HepG2 (cell line): ENCODE data around the gene SYNPR. TPM values are rescaled to one million over a fixed set of nuclear protein-coding genes. Genes with fewer than 3 reads are reported as not detected.

Source experiments
- ATAC-seq: fragments of 200-7000 bp; cut with Tn5 transposase; 3 replicates; pipeline ENCODE4 v1.9.1; 2020; ENCODE audit warnings: mild to moderate bottlenecking, moderate library complexity
- BruUV-seq: library from RNA; stranded (reverse); fragments of 400-500 nt; replicated peaks from 2 replicates; lab custom pipeline; 2021; lab: Mats Ljungman, UMichigan
- CTCF ChIA-PET: fragments of 300-600 bp; formaldehyde crosslinking; extraction: SDS; loops from one replicate; lab custom pipeline; 2021; ENCODE audit warnings: low total read pairs, inconsistent platforms, low intra/inter-chr PET ratio; lab: Yijun Ruan, JAX
- POLR2A ChIA-PET: fragments of 350-600 bp; sonication (Branson Sonifier 250); formaldehyde crosslinking; loops from one replicate; lab custom pipeline; 2020; ENCODE audit warnings: antibody characterized with exemption, inconsistent platforms; lab: Yijun Ruan, JAX
- DNase-seq: peaks from one replicate; pipeline ENCODE4 v3.0.0-alpha.2; 2015; ENCODE audit warnings: low spot score
- FAIRE-seq: peaks from 3 replicates; lab custom pipeline; 2011; peaks lifted over from hg19 to GRCh38; lab: Jason Lieb, UNC
- H2AFZ ChIP-seq: one replicate; pipeline ENCODE4 v1.6.1; 2011; ENCODE audit warnings: low read length, inconsistent platforms
- H3K27ac ChIP-seq: fragments of 300-600 bp; 3 replicates; pipeline ENCODE4 v1.8.0; 2011; ENCODE audit warnings: mixed run types, mild to moderate bottlenecking, mixed read lengths, low read length, inconsistent platforms; ENCODE audit not compliant: insufficient read depth; ENCODE audit errors: extremely low read length
- H3K27me3 ChIP-seq, 2 experiments: fragments of 200-600 bp in 1 of 2; 2 replicates in 1 of 2; 3 replicates in 1 of 2; pipeline versions ENCODE4 v1.6.0 to v1.8.0; 2011; ENCODE audit warnings: low read length in 2 of 2, mild to moderate bottlenecking in 2 of 2, moderate library complexity in 2 of 2, inconsistent platforms in 1 of 2; ENCODE audit not compliant: insufficient read depth in 2 of 2, control insufficient read depth in 1 of 2
- H3K36me3 ChIP-seq, 2 experiments: fragments of 200-600 bp in 1 of 2; replicated peaks in 1 of 2; 2 replicates in 1 of 2; 3 replicates in 1 of 2; pipeline versions ENCODE4 v1.5.1 to v1.8.0; 2011; ENCODE audit warnings: low read length in 2 of 2, inconsistent platforms in 1 of 2; ENCODE audit not compliant: insufficient read depth in 2 of 2, control insufficient read depth in 1 of 2
- H3K4me1 ChIP-seq: 2 replicates; pipeline ENCODE4 v1.5.1; 2012; ENCODE audit warnings: low read length, inconsistent platforms; ENCODE audit not compliant: insufficient read depth
- H3K4me2 ChIP-seq: 2 replicates; pipeline ENCODE4 v1.6.0; 2011; ENCODE audit warnings: low read depth, low read length, inconsistent platforms
- H3K4me3 ChIP-seq, 3 experiments: fragments of 200-600 bp in 1 of 3; sonication (generic), shearing (Covaris generic) in 1 of 3; replicated peaks in 1 of 3; 2 replicates each; pipeline ENCODE4 v1.5.1; 2011 to 2016; ENCODE audit warnings: low read length in 3 of 3, inconsistent platforms in 2 of 3, low read depth in 2 of 3, mild to moderate bottlenecking in 2 of 3, control low read depth in 1 of 3, mixed read lengths in 1 of 3; ENCODE audit not compliant: insufficient read depth in 1 of 3
- H3K79me2 ChIP-seq: one replicate; pipeline ENCODE4 v1.6.1; 2011; ENCODE audit warnings: low read length, inconsistent platforms; ENCODE audit not compliant: insufficient read depth
- H3K9ac ChIP-seq: 2 replicates; pipeline ENCODE4 v1.6.0; 2011; ENCODE audit warnings: mild to moderate bottlenecking, low read depth, low read length, inconsistent platforms; ENCODE audit not compliant: insufficient read depth
- H3K9me3 ChIP-seq: 2 replicates; pipeline ENCODE4 v1.5.1; 2012; ENCODE audit warnings: mild to moderate bottlenecking, low read length
- H4K20me1 ChIP-seq: 2 replicates; pipeline ENCODE4 v1.6.0; 2011; ENCODE audit warnings: inconsistent platforms, mild to moderate bottlenecking, low read length, moderate library complexity; ENCODE audit not compliant: insufficient read depth
- GMEB2 ChIP-seq: IDR thresholded peaks from 2 replicates; pipeline ENCODE4 v1.6.1; 2016; ENCODE audit warnings: missing biosample characterization, missing genetic modification reagents, low read depth
- HOXD1 ChIP-seq: sonication (generic); formaldehyde crosslinking; IDR thresholded peaks from 2 replicates; pipeline ENCODE4 v1.5.0; 2020; ENCODE audit warnings: missing genetic modification reagents
- RBM22 ChIP-seq: fragments of 200-400 bp; formaldehyde crosslinking; optimal IDR thresholded peaks from 2 replicates; pipeline ENCODE3; 2017; ENCODE audit warnings: mild to moderate bottlenecking, low read length, moderate library complexity
- YEATS4 ChIP-seq: sonication (generic); formaldehyde crosslinking; IDR thresholded peaks from 2 replicates; pipeline ENCODE4 v1.4.0; 2020; ENCODE audit warnings: missing genetic modification reagents, borderline replicate concordance
- ZNF263 ChIP-seq: sonication (generic); formaldehyde crosslinking; IDR thresholded peaks from 2 replicates; pipeline ENCODE4 v1.4.0; 2020; ENCODE audit warnings: missing genetic modification reagents
- ZNF382 ChIP-seq: sonication (generic); formaldehyde crosslinking; IDR thresholded peaks from 2 replicates; pipeline ENCODE4 v1.5.0; 2020; ENCODE audit warnings: missing genetic modification reagents, mild to moderate bottlenecking, borderline replicate concordance
- ZNF407 ChIP-seq: sonication (generic); formaldehyde crosslinking; IDR thresholded peaks from one replicate; pipeline ENCODE4 v1.5.1; 2020; ENCODE audit warnings: mild to moderate bottlenecking, missing genetic modification reagents; ENCODE audit errors: not compliant biosample characterization
- ZNF556 ChIP-seq: sonication (generic); formaldehyde crosslinking; IDR thresholded peaks from 2 replicates; pipeline ENCODE4 v1.4.0; 2020; ENCODE audit warnings: mild to moderate bottlenecking, missing genetic modification reagents, borderline replicate concordance
- ZSCAN22 ChIP-seq: sonication (generic); formaldehyde crosslinking; IDR thresholded peaks from 2 replicates; pipeline ENCODE4 v1.4.0; 2020; ENCODE audit warnings: mild to moderate bottlenecking, missing genetic modification reagents
- WGBS: methylation state at CpG from one replicate; pipeline ENCODE4 v1.1.6; 2017; ENCODE audit warnings: low lambda C conversion rate; 5-methylcytosine and 5-hydroxymethylcytosine counted together
- in situ Hi-C: cut with HindIII; loops from 2 replicates; pipeline ENCODE4 v1.10.0; 2017; ENCODE audit warnings: low pct_unique_long_range_greater_than_20kb; ENCODE audit not compliant: extremely low pct_ligation_motif_present
- intact Hi-C: fragments of 100-400 bp; cut with micrococcal nuclease; formaldehyde crosslinking; loops from one replicate; pipeline ENCODE4 v1.10.0; 2022; ENCODE audit not compliant: unreplicated experiment
- polyA plus RNA-seq, 8 experiments: library from polyadenylated mRNA; depleted of rRNA in 3 of 8; stranded (reverse) in 7 of 8; unstranded in 1 of 8; fragments of >200 nt; fragmentation: Illumina TruSeq in 4 of 8; extraction: Trizol in 4 of 8; gene quantifications; 2 replicates each; pipeline versions ENCODE4 v1.2.1 to v1.2.3, GENCODE V29; 2011 to 2016; ENCODE audit warnings: low read depth in 4 of 8, missing spikeins in 1 of 8, mixed read lengths in 1 of 8; ENCODE audit not compliant: insufficient read depth in 1 of 8
- total RNA-seq, 5 experiments: library from RNA; depleted of rRNA; stranded (reverse); fragments of >200 nt; fragmentation: Illumina TruSeq; extraction: Trizol; gene quantifications; 2 replicates each; pipeline ENCODE4 v1.2.3, GENCODE V29; 2016; ENCODE audit warnings: low read depth in 1 of 5
- TF ChIP-seq, protein P1 (sequence below): sonication (generic); formaldehyde crosslinking; IDR thresholded peaks from 2 replicates; pipeline ENCODE4 v1.8.0; 2022; ENCODE audit warnings: mild to moderate bottlenecking, missing genetic modification reagents, borderline replicate concordance
- TF ChIP-seq, protein P2 (sequence below): sonication (generic); formaldehyde crosslinking; IDR thresholded peaks from 2 replicates; pipeline ENCODE4 v1.9.0; 2022; ENCODE audit warnings: low read depth, missing genetic modification reagents

Gene SYNPR
- total and polyA plus RNA-seq, 2 of the 13 experiments (the other 11 are each of a cell fraction or from before 2014, with no cell fraction given): 0.04 TPM; not detected in 1

DNA sequence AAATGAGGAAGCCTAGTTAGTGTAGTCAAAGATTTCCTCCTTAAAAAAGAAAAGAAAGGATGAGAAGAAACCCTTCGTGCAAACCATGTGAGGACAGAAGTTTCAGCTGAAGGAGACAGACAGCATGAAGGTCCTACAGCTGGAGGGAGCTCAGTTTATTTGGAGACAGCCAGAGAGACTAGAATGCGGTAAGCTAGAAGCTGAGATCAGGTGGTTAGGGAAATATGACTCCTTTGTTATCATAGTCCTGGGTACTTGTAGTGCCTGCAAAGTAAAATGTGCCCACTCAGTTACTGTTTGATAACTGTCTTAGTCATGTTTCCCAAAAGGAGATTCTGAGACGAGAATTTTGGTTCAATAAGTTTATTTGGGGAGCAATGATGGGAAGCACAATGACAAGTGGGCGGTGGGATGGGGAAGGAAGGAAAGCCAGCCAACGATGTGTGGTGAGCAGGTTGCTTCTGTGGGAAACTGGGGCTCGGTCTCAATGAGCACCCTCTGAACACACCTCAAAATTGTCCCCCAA lies 195.6 kb downstream of the SYNPR start:
- BruUV-seq: no TSS peak
- 7% methylated on average over 6 of the region's 6 CpGs for WGBS
- no peaks in the 10 kb centered on the region for H4K20me1 ChIP-seq
- in situ Hi-C loops (no loop called here), intact Hi-C loops (no loop called here)
- H3K4me2 ChIP-seq: no peak overlapping the region
- H3K79me2 ChIP-seq: no peaks in the 10 kb centered on the region
- no peak overlapping the region for H3K9ac ChIP-seq
- CTCF ChIA-PET: no interaction called here
- no peaks in the 10 kb centered on the region for H3K36me3 ChIP-seq
- POLR2A ChIA-PET: no interaction called here
- no peak overlapping the region for H3K4me3 ChIP-seq
- H2AFZ ChIP-seq: no peak overlapping the region
- 0 out of 5 replicates have a peak, but pooled peaks cover 0 to 1% of the 10 kb centered on the region in 2 experiments for H3K27me3 ChIP-seq
- no peaks in the 10 kb centered on the region for H3K9me3 ChIP-seq
- FAIRE-seq (no peak), DNase-seq (no peak), ATAC-seq (no peak)
- H3K27ac ChIP-seq: no peak overlapping the region
- peaks cover 7% of the 10 kb centered on the region for H3K4me1 ChIP-seq
- TF ChIP-seq HOXD1 (CRISPR knock-in tag): no peak
- TF ChIP-seq, protein P1, sequence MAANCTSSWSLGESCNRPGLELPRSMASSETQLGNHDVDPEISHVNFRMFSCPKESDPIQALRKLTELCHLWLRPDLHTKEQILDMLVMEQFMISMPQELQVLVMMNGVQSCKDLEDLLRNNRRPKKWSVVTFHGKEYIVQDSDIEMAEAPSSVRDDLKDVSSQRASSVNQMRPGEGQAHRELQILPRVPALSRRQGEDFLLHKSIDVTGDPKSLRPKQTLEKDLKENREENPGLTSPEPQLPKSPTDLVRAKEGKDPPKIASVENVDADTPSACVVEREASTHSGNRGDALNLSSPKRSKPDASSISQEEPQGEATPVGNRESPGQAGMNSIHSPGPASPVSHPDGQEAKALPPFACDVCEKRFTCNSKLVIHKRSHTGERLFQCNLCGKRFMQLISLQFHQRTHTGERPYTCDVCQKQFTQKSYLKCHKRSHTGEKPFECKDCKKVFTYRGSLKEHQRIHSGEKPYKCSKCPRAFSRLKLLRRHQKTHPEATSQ: no peak
- TF ChIP-seq ZNF556: no peak
- TF ChIP-seq RBM22: no peak
- TF ChIP-seq YEATS4 (CRISPR knock-in tag): no peak
- TF ChIP-seq ZNF407 (CRISPR knock-in tag): no peak
- TF ChIP-seq ZNF382 (CRISPR knock-in tag): no peak
- no peak for TF ChIP-seq ZSCAN22 (CRISPR knock-in tag)
- TF ChIP-seq, protein P2, sequence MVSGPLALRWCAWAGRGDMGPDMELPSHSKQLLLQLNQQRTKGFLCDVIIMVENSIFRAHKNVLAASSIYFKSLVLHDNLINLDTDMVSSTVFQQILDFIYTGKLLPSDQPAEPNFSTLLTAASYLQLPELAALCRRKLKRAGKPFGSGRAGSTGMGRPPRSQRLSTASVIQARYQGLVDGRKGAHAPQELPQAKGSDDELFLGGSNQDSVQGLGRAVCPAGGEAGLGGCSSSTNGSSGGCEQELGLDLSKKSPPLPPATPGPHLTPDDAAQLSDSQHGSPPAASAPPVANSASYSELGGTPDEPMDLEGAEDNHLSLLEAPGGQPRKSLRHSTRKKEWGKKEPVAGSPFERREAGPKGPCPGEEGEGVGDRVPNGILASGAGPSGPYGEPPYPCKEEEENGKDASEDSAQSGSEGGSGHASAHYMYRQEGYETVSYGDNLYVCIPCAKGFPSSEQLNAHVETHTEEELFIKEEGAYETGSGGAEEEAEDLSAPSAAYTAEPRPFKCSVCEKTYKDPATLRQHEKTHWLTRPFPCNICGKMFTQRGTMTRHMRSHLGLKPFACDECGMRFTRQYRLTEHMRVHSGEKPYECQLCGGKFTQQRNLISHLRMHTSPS: no peak
- TF ChIP-seq ZNF263 (CRISPR knock-in tag): no peak
- TF ChIP-seq GMEB2 (CRISPR knock-in tag): no peak
